ENCODE data around the gene SLIT3.

SLIT3 gene

DNA sequence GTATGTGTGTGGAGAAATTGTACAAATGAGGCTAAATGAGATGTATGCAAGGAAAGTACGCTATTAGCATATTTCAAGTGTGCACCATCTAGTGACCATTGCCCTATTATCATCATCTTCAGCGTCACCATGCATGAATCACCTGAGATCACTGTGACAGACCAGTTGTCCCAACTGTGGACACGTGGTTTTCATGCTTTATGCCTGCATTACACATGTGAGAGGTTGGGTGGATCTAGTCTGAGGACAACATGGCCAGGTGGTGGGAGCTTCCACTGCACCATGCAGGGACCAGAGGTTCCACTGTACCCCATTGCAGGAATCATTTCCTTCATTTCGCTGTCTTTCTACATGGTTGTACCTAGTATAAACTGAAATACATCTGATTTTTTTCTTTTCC is 329.8 kb downstream of the SLIT3 start:
- FAIRE-seq (no peak), DNase-seq (ENCODE audit: insufficient read length, low spot score) (no peak)
- TF ChIP-seq, protein P1, sequence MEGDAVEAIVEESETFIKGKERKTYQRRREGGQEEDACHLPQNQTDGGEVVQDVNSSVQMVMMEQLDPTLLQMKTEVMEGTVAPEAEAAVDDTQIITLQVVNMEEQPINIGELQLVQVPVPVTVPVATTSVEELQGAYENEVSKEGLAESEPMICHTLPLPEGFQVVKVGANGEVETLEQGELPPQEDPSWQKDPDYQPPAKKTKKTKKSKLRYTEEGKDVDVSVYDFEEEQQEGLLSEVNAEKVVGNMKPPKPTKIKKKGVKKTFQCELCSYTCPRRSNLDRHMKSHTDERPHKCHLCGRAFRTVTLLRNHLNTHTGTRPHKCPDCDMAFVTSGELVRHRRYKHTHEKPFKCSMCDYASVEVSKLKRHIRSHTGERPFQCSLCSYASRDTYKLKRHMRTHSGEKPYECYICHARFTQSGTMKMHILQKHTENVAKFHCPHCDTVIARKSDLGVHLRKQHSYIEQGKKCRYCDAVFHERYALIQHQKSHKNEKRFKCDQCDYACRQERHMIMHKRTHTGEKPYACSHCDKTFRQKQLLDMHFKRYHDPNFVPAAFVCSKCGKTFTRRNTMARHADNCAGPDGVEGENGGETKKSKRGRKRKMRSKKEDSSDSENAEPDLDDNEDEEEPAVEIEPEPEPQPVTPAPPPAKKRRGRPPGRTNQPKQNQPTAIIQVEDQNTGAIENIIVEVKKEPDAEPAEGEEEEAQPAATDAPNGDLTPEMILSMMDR (IDR thresholded peaks at IDR 0.05; ENCODE audit: insufficient read depth, missing control alignments): no peak

DNA sequence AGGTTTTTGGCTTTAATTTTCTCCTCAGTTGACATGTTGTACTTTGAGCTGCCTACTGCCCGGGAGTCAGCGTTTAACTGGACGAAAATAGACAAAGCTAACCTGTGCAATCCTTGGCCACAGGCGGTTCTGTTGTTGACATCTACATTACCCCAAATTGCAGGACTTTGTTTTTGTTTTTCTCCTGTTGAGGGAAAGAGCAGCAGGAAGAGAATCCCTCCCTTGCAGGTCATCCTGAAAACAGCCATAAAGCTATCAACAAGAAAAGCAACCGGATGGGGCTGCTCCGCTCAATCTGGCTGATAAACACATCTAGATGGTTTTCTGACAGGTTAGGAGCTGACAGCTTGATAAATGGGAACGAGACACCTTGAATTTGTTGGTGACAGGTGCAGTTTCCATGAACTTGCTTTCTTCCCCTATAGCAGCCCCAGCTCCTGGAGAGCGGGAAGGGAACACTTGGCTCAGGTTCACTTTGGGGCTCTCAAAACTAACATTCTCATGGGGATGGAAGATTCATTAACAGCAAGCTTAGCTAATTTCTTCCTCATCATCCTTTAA is 331.5 kb downstream of the SLIT3 start:
- FAIRE-seq (no peak), DNase-seq (ENCODE audit: insufficient read length, low spot score) (no peak)
- TF ChIP-seq, protein P1 (IDR thresholded peaks at IDR 0.05; ENCODE audit: insufficient read depth, missing control alignments): no peak

DNA sequence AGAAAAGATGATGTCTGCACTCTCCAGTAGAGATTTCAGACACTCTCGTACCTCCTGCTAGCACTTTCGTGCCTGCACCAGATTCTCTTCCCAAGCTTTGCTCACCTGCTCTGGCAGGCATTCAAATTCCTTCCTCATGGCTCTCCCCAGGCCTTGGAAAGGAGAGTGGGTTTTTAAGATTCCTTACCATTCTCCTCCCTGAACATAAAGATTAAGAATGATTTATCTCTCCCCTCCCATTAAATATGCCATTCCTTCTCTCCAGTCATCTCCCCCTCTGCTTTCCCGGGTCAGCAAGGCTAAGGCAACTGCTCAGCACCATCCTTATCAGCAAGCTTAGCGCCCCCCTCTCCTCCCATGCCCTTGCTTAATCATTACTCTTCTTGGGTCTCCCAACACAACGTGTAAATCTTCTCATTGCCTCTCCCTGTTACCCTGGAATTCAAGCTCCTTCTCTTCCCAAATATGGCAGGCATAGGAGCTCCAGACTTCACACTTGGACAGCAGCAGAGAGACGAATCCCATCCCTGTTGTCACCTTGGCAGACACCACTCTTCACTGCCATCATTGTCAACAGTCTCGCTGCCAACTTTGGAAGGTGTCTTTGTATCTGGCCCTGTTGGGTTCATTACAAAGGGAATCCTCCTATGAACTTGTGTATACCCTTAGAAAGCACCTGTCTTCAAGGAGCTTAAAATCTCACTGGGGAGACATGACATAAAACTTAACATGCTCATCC is 332.9 kb downstream of the SLIT3 start:
- TF ChIP-seq, protein P1 (IDR thresholded peaks at IDR 0.05; ENCODE audit: insufficient read depth, missing control alignments): no peak
- no peak for DNase-seq (ENCODE audit: insufficient read length, low spot score)
- FAIRE-seq: no peak

DNA sequence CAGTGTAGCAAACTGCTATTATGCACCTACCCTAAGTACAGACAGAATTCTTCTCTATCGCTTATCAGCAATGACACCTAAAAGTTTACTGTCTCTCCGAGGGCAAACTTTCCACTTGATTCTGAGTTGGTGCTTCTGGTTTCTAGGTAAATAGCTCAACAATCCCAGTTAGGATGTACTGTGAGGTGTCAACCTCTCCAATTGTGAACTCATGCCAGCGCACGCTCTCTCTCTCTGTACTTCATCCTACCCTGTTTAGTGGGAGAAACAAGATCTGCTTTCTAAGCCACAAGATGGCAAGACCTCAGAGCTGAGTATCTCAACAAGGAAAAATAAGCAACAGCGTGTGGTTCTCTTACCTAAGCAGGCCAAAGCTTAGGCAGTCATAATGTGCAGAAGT is 335.3 kb downstream of the SLIT3 start:
- FAIRE-seq (no peak), DNase-seq (ENCODE audit: insufficient read length, low spot score) (no peak)
- TF ChIP-seq, protein P1 (IDR thresholded peaks at IDR 0.05; ENCODE audit: insufficient read depth, missing control alignments): no peak

DNA sequence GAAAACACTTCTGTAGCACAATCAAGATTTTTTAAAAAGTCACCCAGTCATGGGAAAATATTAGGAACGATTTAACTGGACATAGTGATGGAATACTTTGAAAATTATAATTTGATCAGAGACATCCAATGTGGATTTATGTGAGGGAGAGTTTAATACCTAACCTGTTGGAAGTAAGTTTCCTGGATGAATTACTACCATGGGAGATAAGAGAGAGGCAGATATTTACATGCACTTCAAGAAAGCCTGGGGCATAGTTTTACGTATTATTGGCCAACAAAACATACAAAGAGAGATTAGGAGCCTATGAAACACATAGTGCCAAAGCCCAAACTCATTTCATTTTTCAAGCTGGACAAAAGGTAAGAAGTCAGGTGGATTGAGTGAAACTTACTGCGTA is 336.8 kb downstream of the SLIT3 start:
- no peak for FAIRE-seq
- TF ChIP-seq, protein P1 (IDR thresholded peaks at IDR 0.05; ENCODE audit: insufficient read depth, missing control alignments): no peak
- no peak for DNase-seq (ENCODE audit: insufficient read length, low spot score)

DNA sequence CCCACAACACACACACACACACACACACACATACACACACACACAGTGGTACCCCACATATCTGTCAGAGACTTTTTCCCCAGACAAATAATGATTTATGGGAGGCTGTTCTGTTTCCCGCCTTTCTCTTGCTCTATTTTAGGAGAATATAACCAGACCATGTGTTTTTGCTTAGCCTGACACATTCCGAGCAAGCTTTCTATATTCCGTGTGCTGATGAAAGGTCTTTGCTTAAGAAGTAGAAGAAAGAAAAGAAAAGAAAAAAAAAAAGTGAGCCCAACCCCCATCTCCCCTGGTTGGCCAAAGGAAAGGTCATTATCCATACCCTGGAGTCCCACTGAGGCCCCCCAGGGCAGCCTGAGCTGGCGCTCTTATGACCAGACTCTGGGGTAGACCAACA is 338.6 kb downstream of the SLIT3 start:
- TF ChIP-seq, protein P1 (IDR thresholded peaks at IDR 0.05; ENCODE audit: insufficient read depth, missing control alignments): no peak
- DNase-seq (ENCODE audit: insufficient read length, low spot score) (no peak), FAIRE-seq (no peak)

DNA sequence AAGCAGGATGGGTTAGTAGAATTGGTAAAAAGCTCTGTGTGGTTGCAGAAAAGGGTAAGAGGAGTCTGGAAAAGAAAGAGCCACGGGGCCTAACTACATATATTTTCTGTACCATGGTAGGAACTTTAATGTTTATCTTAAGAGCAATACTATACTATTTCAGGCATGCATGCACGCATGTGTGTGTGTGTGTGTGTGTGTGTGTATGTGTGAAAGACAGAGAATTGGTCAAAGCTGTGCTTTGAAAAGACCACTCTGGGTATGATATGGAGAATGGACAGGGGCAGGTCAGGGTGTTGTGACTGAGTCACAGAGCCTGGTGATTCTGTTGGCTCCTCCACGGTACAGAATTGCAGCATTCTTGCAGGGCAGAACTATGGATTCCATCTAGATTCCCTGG is 339.3 kb downstream of the SLIT3 start:
- FAIRE-seq (no peak), DNase-seq (ENCODE audit: insufficient read length, low spot score) (no peak)
- TF ChIP-seq, protein P1 (IDR thresholded peaks at IDR 0.05; ENCODE audit: insufficient read depth, missing control alignments): no peak

All from D721Med (cell line).